ENCODE data around the gene MLH3. TPM values are rescaled to one million over a fixed set of nuclear protein-coding genes. Genes with fewer than 3 reads are reported as not detected.

MLH3 gene
- total and polyA plus RNA-seq, 4 donors = 5.8 to 29.7 (median 9.9) TPM

- Histone ChIP-seq H3K27ac (ENCODE audit: low read depth in 1 of 2, low read length in 2 of 2) (peak within 1 kb of the TSS; percentile 87 to 96), H3K9ac (ENCODE audit: low read depth in 1 of 2, low read length in 2 of 2) (peak within 1 kb of the TSS; percentile 40 to 91), H3K4me3 (ENCODE audit: low read depth in 1 of 3, low read length in 3 of 3) (peak within 1 kb of the TSS; percentile 37 to 88 (median 73)), H3K27me3 (ENCODE audit: control insufficient read depth in 4 of 4, insufficient read depth in 4 of 4, low read length in 3 of 4) (no peaks in the 10 kb centered on the region), H3K36me3 (ENCODE audit: control insufficient read depth in 4 of 4, insufficient read depth in 3 of 4, low read depth in 1 of 4, low read length in 3 of 4) (no peaks in the 10 kb centered on the region), H3K9me3 (ENCODE audit: control insufficient read depth in 4 of 4, low read length in 3 of 4) (no peaks in the 10 kb centered on the region), H3K4me1 (ENCODE audit: control insufficient read depth in 4 of 4, insufficient read depth in 4 of 4, low read length in 3 of 4) (peaks cover 0 to 20% (median 9%) of the 10 kb centered on the region in 4 donors)
- TF ChIP-seq SP1 (IDR thresholded peaks at IDR 0.05) (peak; percentile 81), RAD21 (IDR thresholded peaks at IDR 0.05) (peak; percentile 4 to 11), FOXA2 (IDR thresholded peaks at IDR 0.05) (no peak), MAX (IDR thresholded peaks at IDR 0.05) (no peak), GABPA (IDR thresholded peaks at IDR 0.05 in 1 of 2, conservative IDR thresholded peaks at IDR 0.05 in 1 of 2) (peak in 1 of 2 donors; percentile 62), YY1 (IDR thresholded peaks at IDR 0.05) (peak; percentile 65), FOXA1 (IDR thresholded peaks at IDR 0.05) (no peak), TAF1 (conservative IDR thresholded peaks at IDR 0.05) (no peak), HNF4G (IDR thresholded peaks at IDR 0.05) (no peak), JUND (IDR thresholded peaks at IDR 0.05) (peak in 1 of 2 donors; percentile 7), EGR1 (IDR thresholded peaks at IDR 0.05; ENCODE audit: low read depth in 2 of 2) (peak in 1 of 2 donors; percentile 24), ATF3 (IDR thresholded peaks at IDR 0.05) (no peak), HNF4A (conservative IDR thresholded peaks at IDR 0.05) (peak in 1 of 2 donors; percentile 70), NR2F2 (IDR thresholded peaks at IDR 0.05) (peak; percentile 90), RXRA (IDR thresholded peaks at IDR 0.05) (peak; percentile 76 to 85)
- TF ChIP-seq, protein P1, sequence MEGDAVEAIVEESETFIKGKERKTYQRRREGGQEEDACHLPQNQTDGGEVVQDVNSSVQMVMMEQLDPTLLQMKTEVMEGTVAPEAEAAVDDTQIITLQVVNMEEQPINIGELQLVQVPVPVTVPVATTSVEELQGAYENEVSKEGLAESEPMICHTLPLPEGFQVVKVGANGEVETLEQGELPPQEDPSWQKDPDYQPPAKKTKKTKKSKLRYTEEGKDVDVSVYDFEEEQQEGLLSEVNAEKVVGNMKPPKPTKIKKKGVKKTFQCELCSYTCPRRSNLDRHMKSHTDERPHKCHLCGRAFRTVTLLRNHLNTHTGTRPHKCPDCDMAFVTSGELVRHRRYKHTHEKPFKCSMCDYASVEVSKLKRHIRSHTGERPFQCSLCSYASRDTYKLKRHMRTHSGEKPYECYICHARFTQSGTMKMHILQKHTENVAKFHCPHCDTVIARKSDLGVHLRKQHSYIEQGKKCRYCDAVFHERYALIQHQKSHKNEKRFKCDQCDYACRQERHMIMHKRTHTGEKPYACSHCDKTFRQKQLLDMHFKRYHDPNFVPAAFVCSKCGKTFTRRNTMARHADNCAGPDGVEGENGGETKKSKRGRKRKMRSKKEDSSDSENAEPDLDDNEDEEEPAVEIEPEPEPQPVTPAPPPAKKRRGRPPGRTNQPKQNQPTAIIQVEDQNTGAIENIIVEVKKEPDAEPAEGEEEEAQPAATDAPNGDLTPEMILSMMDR (IDR thresholded peaks at IDR 0.05; ENCODE audit: low read depth, low read length, missing input control) = no peak
- TF ChIP-seq, protein P2, sequence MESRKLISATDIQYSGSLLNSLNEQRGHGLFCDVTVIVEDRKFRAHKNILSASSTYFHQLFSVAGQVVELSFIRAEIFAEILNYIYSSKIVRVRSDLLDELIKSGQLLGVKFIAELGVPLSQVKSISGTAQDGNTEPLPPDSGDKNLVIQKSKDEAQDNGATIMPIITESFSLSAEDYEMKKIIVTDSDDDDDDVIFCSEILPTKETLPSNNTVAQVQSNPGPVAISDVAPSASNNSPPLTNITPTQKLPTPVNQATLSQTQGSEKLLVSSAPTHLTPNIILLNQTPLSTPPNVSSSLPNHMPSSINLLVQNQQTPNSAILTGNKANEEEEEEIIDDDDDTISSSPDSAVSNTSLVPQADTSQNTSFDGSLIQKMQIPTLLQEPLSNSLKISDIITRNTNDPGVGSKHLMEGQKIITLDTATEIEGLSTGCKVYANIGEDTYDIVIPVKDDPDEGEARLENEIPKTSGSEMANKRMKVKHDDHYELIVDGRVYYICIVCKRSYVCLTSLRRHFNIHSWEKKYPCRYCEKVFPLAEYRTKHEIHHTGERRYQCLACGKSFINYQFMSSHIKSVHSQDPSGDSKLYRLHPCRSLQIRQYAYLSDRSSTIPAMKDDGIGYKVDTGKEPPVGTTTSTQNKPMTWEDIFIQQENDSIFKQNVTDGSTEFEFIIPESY (IDR thresholded peaks at IDR 0.05) = no peak
- TF ChIP-seq, protein P3, sequence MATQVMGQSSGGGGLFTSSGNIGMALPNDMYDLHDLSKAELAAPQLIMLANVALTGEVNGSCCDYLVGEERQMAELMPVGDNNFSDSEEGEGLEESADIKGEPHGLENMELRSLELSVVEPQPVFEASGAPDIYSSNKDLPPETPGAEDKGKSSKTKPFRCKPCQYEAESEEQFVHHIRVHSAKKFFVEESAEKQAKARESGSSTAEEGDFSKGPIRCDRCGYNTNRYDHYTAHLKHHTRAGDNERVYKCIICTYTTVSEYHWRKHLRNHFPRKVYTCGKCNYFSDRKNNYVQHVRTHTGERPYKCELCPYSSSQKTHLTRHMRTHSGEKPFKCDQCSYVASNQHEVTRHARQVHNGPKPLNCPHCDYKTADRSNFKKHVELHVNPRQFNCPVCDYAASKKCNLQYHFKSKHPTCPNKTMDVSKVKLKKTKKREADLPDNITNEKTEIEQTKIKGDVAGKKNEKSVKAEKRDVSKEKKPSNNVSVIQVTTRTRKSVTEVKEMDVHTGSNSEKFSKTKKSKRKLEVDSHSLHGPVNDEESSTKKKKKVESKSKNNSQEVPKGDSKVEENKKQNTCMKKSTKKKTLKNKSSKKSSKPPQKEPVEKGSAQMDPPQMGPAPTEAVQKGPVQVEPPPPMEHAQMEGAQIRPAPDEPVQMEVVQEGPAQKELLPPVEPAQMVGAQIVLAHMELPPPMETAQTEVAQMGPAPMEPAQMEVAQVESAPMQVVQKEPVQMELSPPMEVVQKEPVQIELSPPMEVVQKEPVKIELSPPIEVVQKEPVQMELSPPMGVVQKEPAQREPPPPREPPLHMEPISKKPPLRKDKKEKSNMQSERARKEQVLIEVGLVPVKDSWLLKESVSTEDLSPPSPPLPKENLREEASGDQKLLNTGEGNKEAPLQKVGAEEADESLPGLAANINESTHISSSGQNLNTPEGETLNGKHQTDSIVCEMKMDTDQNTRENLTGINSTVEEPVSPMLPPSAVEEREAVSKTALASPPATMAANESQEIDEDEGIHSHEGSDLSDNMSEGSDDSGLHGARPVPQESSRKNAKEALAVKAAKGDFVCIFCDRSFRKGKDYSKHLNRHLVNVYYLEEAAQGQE (IDR thresholded peaks at IDR 0.05) = peak; percentile 79
- under 1% methylated on average over 58 of the region's 58 CpGs for WGBS
- peak; percentile 91 for DNase-seq (ENCODE audit: low spot score)
Observed at GRCh38 chr14:75069121-75069810, 18.0 kb upstream of the MLH3 start, which contains the start of gene ZC2HC1C. Gene ZC2HC1C (plus strand): TSS chr14:75069641. CDS start chr14:75070574, 933 bp downstream.

Measured in liver (tissue), 9 donors.